PC-3 (cell line): ENCODE results near the gene CBFA2T3. TPM values are rescaled to one million over a fixed set of nuclear protein-coding genes. Genes with fewer than 3 reads are reported as not detected.

ENCODE experiments used
- ATAC-seq: fragments of 200-7000 bp; cut with Tn5 transposase; 2 replicates; pipeline ENCODE4 v1.9.1; 2020; ENCODE audit warnings: mild to moderate bottlenecking, moderate library complexity
- BruUV-seq: library from RNA; stranded (reverse); fragments of 400-500 nt; replicated peaks from 2 replicates; lab custom pipeline; 2021; lab: Mats Ljungman, UMichigan
- CTCF ChIA-PET: fragments of 300-600 bp; sonication (Branson Sonifier 250); formaldehyde crosslinking; loops from one replicate; lab custom pipeline; 2022; ENCODE audit warnings: antibody characterized with exemption; lab: Charles Lee
- POLR2A ChIA-PET: fragments of 300-600 bp; sonication (Branson Sonifier 250); formaldehyde crosslinking; loops from one replicate; lab custom pipeline; 2022; ENCODE audit warnings: antibody characterized with exemption; ENCODE audit not compliant: unreplicated experiment; lab: Charles Lee
- DNase-seq: peaks from one replicate; pipeline ENCODE4 v3.0.0-alpha.2; 2015
- H2AFZ ChIP-seq: fragments of 300-600 bp; sonication (generic); 2 replicates; pipeline ENCODE4 v1.6.0; 2016; ENCODE audit warnings: antibody characterized with exemption, low read length
- H3F3A ChIP-seq: fragments of 300-600 bp; sonication (generic); one replicate; pipeline ENCODE4 v1.6.0; 2017; ENCODE audit warnings: antibody characterized with exemption, low read length, control low read depth, mild to moderate bottlenecking; ENCODE audit not compliant: unreplicated experiment
- H3K27ac ChIP-seq: fragments of 300-600 bp; sonication (generic); 2 replicates; pipeline ENCODE4 v1.5.1; 2016; ENCODE audit warnings: mild to moderate bottlenecking, low read length
- H3K27me3 ChIP-seq: fragments of 300-600 bp; sonication (generic); 2 replicates; pipeline ENCODE4 v1.6.1; 2016; ENCODE audit warnings: low read length, mixed read lengths
- H3K36me3 ChIP-seq: fragments of 300-600 bp; sonication (generic); 2 replicates; pipeline ENCODE4 v1.6.1; 2016; ENCODE audit warnings: low read depth, mixed run types, low read length, mixed read lengths
- H3K4me1 ChIP-seq: fragments of 300-600 bp; sonication (generic); 2 replicates; pipeline ENCODE4 v1.5.1; 2016; ENCODE audit warnings: low read length; ENCODE audit not compliant: insufficient read depth
- H3K4me2 ChIP-seq: fragments of 300-600 bp; sonication (generic); 2 replicates; pipeline ENCODE4 v1.6.0; 2016; ENCODE audit warnings: low read length
- H3K4me3 ChIP-seq: fragments of 300-600 bp; sonication (generic); 2 replicates; pipeline ENCODE4 v1.5.1; 2016; ENCODE audit warnings: mild to moderate bottlenecking, low read length, mixed read lengths
- H3K79me2 ChIP-seq: fragments of 300-600 bp; sonication (generic); 2 replicates; pipeline ENCODE4 v1.6.1; 2017; ENCODE audit warnings: low read length, mixed read lengths
- H3K9ac ChIP-seq: fragments of 300-600 bp; sonication (generic); 2 replicates; pipeline ENCODE4 v1.6.0; 2016; ENCODE audit warnings: mild to moderate bottlenecking, low read length
- H3K9me2 ChIP-seq: fragments of 300-600 bp; sonication (generic); replicated peaks from 2 replicates; pipeline ENCODE4 v1.6.1; 2016; ENCODE audit warnings: mixed run types, low read length, mixed read lengths
- H3K9me3 ChIP-seq: fragments of 300-600 bp; sonication (generic); 2 replicates; pipeline ENCODE4 v1.6.1; 2016; ENCODE audit warnings: low read length, mixed read lengths
- H4K20me1 ChIP-seq: fragments of 300-600 bp; sonication (generic); 2 replicates; pipeline ENCODE4 v1.6.1; 2016; ENCODE audit warnings: low read length, mixed read lengths
- EZH2 ChIP-seq: fragments of 300-600 bp; sonication (generic); IDR thresholded peaks from one replicate; pipeline ENCODE4 v1.6.1; 2017; ENCODE audit warnings: antibody characterized with exemption, mild to moderate bottlenecking, low read length; ENCODE audit not compliant: unreplicated experiment
- EZH2phosphoT487 ChIP-seq: fragments of 300-600 bp; sonication (generic); IDR thresholded peaks from 2 replicates; pipeline ENCODE4 v1.6.1; 2018; ENCODE audit warnings: mild to moderate bottlenecking, antibody characterized with exemption, low read length, borderline replicate concordance
- intact Hi-C: fragments of 100-400 bp; cut with micrococcal nuclease; formaldehyde crosslinking; loops from 2 replicates; pipeline ENCODE4 v1.9.0; 2023
- total RNA-seq: library from RNA; depleted of rRNA; stranded (reverse); fragments of >200 nt; gene quantifications from 2 replicates; pipeline ENCODE4 v1.2.3, GENCODE V29; 2014
- TF ChIP-seq, protein P1 (sequence below): fragments of 300-600 bp; sonication (generic); conservative IDR thresholded peaks from 2 replicates; pipeline ENCODE4 v1.5.1; 2017; ENCODE audit warnings: antibody characterized with exemption, low read depth, mild to moderate bottlenecking, low read length

Gene CBFA2T3
- total RNA-seq, 1 experiment from 2014 or later, result not detected

DNA sequence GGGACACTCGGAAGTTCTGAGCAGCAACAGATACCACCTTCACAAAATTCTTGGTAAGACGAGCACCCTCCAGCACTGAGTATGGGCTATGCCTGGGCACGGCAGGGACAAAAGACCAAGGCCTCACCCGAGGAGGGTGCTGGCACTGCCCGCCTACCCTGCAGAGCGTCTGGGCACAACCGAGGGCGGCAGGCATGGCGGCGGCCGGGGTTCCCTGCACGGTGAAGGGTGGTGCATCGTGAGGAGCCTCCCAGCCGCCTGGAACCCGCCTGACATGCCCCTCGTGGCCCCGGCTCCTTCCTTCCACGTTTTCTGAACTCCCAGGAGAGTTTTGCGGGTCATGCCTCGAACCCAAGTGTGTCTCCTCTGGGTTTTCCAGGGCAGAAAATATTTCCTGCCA is 139.2 kb downstream of the CBFA2T3 start:
- H3K27ac ChIP-seq, result no peak overlapping the region
- no peaks in the 10 kb centered on the region for H3K9me3 ChIP-seq
- no peaks in the 10 kb centered on the region for H3K9me2 ChIP-seq
- H4K20me1 ChIP-seq, result no peaks in the 10 kb centered on the region
- DNase-seq, result no peak
- H3K27me3 ChIP-seq, result no peaks in the 10 kb centered on the region
- TF ChIP-seq EZH2 (no peak), EZH2phosphoT487 (no peak)
- TF ChIP-seq, protein P1, sequence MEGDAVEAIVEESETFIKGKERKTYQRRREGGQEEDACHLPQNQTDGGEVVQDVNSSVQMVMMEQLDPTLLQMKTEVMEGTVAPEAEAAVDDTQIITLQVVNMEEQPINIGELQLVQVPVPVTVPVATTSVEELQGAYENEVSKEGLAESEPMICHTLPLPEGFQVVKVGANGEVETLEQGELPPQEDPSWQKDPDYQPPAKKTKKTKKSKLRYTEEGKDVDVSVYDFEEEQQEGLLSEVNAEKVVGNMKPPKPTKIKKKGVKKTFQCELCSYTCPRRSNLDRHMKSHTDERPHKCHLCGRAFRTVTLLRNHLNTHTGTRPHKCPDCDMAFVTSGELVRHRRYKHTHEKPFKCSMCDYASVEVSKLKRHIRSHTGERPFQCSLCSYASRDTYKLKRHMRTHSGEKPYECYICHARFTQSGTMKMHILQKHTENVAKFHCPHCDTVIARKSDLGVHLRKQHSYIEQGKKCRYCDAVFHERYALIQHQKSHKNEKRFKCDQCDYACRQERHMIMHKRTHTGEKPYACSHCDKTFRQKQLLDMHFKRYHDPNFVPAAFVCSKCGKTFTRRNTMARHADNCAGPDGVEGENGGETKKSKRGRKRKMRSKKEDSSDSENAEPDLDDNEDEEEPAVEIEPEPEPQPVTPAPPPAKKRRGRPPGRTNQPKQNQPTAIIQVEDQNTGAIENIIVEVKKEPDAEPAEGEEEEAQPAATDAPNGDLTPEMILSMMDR, result no peak
- H3K4me2 ChIP-seq, result no peak overlapping the region
- H3K4me3 ChIP-seq, result no peak overlapping the region
- no peaks in the 10 kb centered on the region for H3K36me3 ChIP-seq
- ChIA-PET POLR2A (no interaction called here), CTCF (no interaction called here)
- no peaks in the 10 kb centered on the region for H3K4me1 ChIP-seq
- intact Hi-C loops, result no loop called here
- H2AFZ ChIP-seq, result no peak overlapping the region
- no peaks in the 10 kb centered on the region for H3F3A ChIP-seq
- H3K9ac ChIP-seq, result no peak overlapping the region
- ATAC-seq, result no peak
- no peaks in the 10 kb centered on the region for H3K79me2 ChIP-seq
- no TSS peak for BruUV-seq

GRCh38 chr16:88836791-88837190 is 140.2 kb downstream of the CBFA2T3 start:
- Histone ChIP-seq H3K4me2 (no peak overlapping the region), H3K4me1 (no peaks in the 10 kb centered on the region), H2AFZ (no peak overlapping the region), H3K9ac (no peak overlapping the region), H3F3A (no peaks in the 10 kb centered on the region), H3K27ac (no peak overlapping the region), H4K20me1 (no peaks in the 10 kb centered on the region), H3K9me3 (no peaks in the 10 kb centered on the region), H3K9me2 (no peaks in the 10 kb centered on the region), H3K27me3 (no peaks in the 10 kb centered on the region), H3K4me3 (no peak overlapping the region), H3K36me3 (no peaks in the 10 kb centered on the region), H3K79me2 (no peaks in the 10 kb centered on the region)
- BruUV-seq, result no TSS peak
- POLR2A ChIA-PET, result no interaction called here
- intact Hi-C loops, result no loop called here
- DNase-seq, result no peak
- CTCF ChIA-PET, result no interaction called here
- no peak for ATAC-seq
- TF ChIP-seq EZH2 (no peak), EZH2phosphoT487 (no peak)
- TF ChIP-seq, protein P1, result no peak

- DNase-seq (no peak), ATAC-seq (no peak)
- intact Hi-C loops, result no loop called here
- Histone ChIP-seq H3K9me3 (no peaks in the 10 kb centered on the region), H3K27me3 (no peaks in the 10 kb centered on the region), H3K4me2 (no peak overlapping the region), H4K20me1 (no peaks in the 10 kb centered on the region), H3F3A (no peaks in the 10 kb centered on the region), H3K9ac (no peak overlapping the region), H3K9me2 (no peaks in the 10 kb centered on the region), H3K79me2 (no peaks in the 10 kb centered on the region), H3K4me1 (no peaks in the 10 kb centered on the region), H3K27ac (no peak overlapping the region), H2AFZ (no peak overlapping the region), H3K4me3 (no peak overlapping the region), H3K36me3 (no peaks in the 10 kb centered on the region)
- no peak for TF ChIP-seq EZH2phosphoT487
- BruUV-seq, result no TSS peak
- POLR2A ChIA-PET, result no interaction called here
- CTCF ChIA-PET, result no interaction called here
Measured at GRCh38 chr16:88835818-88836217, 141.2 kb downstream of the CBFA2T3 start.
